WTC11 (cell line): ENCODE data around the gene SLC44A1. TPM values are rescaled to one million over a fixed set of nuclear protein-coding genes. Genes with fewer than 3 reads are reported as not detected.
A peak's percentile ranks its signal among the peaks of the same experiment; 100 is the strongest.

Source experiments
- ATAC-seq: fragments of 200-7000 bp; cut with Tn5 transposase; 2 replicates; pipeline ENCODE4 v1.10.0; 2021; ENCODE audit warnings: mild to moderate bottlenecking, moderate library complexity
- CTCF ChIA-PET: fragments of 300-600 bp; sonication (Branson Sonifier 250); formaldehyde crosslinking; loops from one replicate; lab custom pipeline; 2021; ENCODE audit warnings: antibody characterized with exemption; lab: Charles Lee
- POLR2A ChIA-PET: fragments of 350-600 bp; sonication (Branson Sonifier 250); formaldehyde crosslinking; loops from one replicate; lab custom pipeline; 2021; ENCODE audit warnings: antibody characterized with exemption; lab: Charles Lee
- DNase-seq: peaks from one replicate; pipeline ENCODE4 v3.0.0; 2021; ENCODE audit warnings: low spot score
- H3K27ac Mint-ChIP-seq: 2 replicates; pipeline ENCODE4 v1.8.0; 2021; ENCODE audit warnings: mixed read lengths
- H3K27me3 Mint-ChIP-seq: 2 replicates; pipeline ENCODE4 v1.8.0; 2021; ENCODE audit warnings: low read depth, mild to moderate bottlenecking, moderate library complexity, mixed read lengths
- H3K36me3 Mint-ChIP-seq: 2 replicates; pipeline ENCODE4 v1.8.0; 2021; ENCODE audit warnings: mixed read lengths
- H3K4me1 Mint-ChIP-seq: 2 replicates; pipeline ENCODE4 v1.8.0; 2022; ENCODE audit warnings: mixed read lengths
- H3K4me3 Mint-ChIP-seq: 2 replicates; pipeline ENCODE4 v1.8.0; 2021; ENCODE audit warnings: mild to moderate bottlenecking, moderate library complexity, mixed read lengths
- H3K9me3 Mint-ChIP-seq: 2 replicates; pipeline ENCODE4 v1.8.0; 2021; ENCODE audit warnings: mixed read lengths
- E2F1 ChIP-seq: sonication (generic); formaldehyde crosslinking; IDR thresholded peaks from 2 replicates; pipeline ENCODE4 v1.8.0; 2022; ENCODE audit warnings: mild to moderate bottlenecking, missing genetic modification reagents
- ESRRA ChIP-seq: sonication (generic); formaldehyde crosslinking; IDR thresholded peaks from 2 replicates; pipeline ENCODE4 v1.8.1; 2022; ENCODE audit warnings: mild to moderate bottlenecking, missing genetic modification reagents, borderline replicate concordance
- FOXP4 ChIP-seq: sonication (generic); formaldehyde crosslinking; IDR thresholded peaks from 2 replicates; pipeline ENCODE4 v1.8.0; 2022; ENCODE audit warnings: mild to moderate bottlenecking, missing genetic modification reagents
- IRF1 ChIP-seq: sonication (generic); formaldehyde crosslinking; IDR thresholded peaks from 2 replicates; pipeline ENCODE4 v1.8.0; 2023; ENCODE audit warnings: missing genetic modification reagents
- NFYB ChIP-seq: sonication (generic); formaldehyde crosslinking; conservative IDR thresholded peaks from 2 replicates; pipeline ENCODE4 v1.8.0; 2022; ENCODE audit warnings: low read depth, missing genetic modification reagents
- PRDM15 ChIP-seq: sonication (generic); formaldehyde crosslinking; IDR thresholded peaks from 2 replicates; pipeline ENCODE4 v1.8.0; 2022; ENCODE audit warnings: missing genetic modification reagents
- RORB ChIP-seq: fragments of 250-450 bp; sonication (Bioruptor Pico); IDR thresholded peaks from 2 replicates; pipeline ENCODE4 v1.9.0; 2021; ENCODE audit warnings: mild to moderate bottlenecking
- SP1 ChIP-seq: sonication (generic); formaldehyde crosslinking; conservative IDR thresholded peaks from 2 replicates; pipeline ENCODE4 v1.8.1; 2022; ENCODE audit warnings: missing genetic modification reagents
- TCF7 ChIP-seq: sonication (generic); formaldehyde crosslinking; IDR thresholded peaks from 2 replicates; pipeline ENCODE4 v1.8.0; 2022; ENCODE audit warnings: mild to moderate bottlenecking, low read depth, missing genetic modification reagents, moderate library complexity
- TEAD1 ChIP-seq: sonication (generic); formaldehyde crosslinking; IDR thresholded peaks from 2 replicates; pipeline ENCODE4 v1.8.0; 2022; ENCODE audit warnings: mild to moderate bottlenecking, missing genetic modification reagents
- TP53 ChIP-seq: sonication (generic); formaldehyde crosslinking; IDR thresholded peaks from 2 replicates; pipeline ENCODE4 v1.8.1; 2023; ENCODE audit warnings: mild to moderate bottlenecking, missing genetic modification reagents
- USF1 ChIP-seq: sonication (generic); formaldehyde crosslinking; IDR thresholded peaks from 2 replicates; pipeline ENCODE4 v1.8.0; 2022; ENCODE audit warnings: mild to moderate bottlenecking, missing genetic modification reagents
- USF2 ChIP-seq: sonication (generic); formaldehyde crosslinking; IDR thresholded peaks from 2 replicates; pipeline ENCODE4 v1.8.1; 2023; ENCODE audit warnings: mild to moderate bottlenecking, missing genetic modification reagents, moderate library complexity
- ZNF219 ChIP-seq: sonication (generic); formaldehyde crosslinking; IDR thresholded peaks from 2 replicates; pipeline ENCODE4 v1.8.0; 2023; ENCODE audit warnings: missing genetic modification reagents, mild to moderate bottlenecking, borderline replicate concordance
- ZNF416 ChIP-seq: fragments of 250-450 bp; sonication (Bioruptor Pico); IDR thresholded peaks from 2 replicates; pipeline ENCODE4 v1.9.0; 2021; ENCODE audit warnings: mild to moderate bottlenecking, inconsistent platforms
- total RNA-seq: library from RNA; stranded (reverse); gene quantifications from 3 replicates; pipeline ENCODE4 v1.2.3, GENCODE V29; 2021
- TF ChIP-seq, protein P1 (sequence below): sonication (generic); formaldehyde crosslinking; IDR thresholded peaks from 2 replicates; pipeline ENCODE4 v1.8.1; 2022; ENCODE audit warnings: missing genetic modification reagents, borderline replicate concordance
- TF ChIP-seq, protein P2 (sequence below): fragments of 250-450 bp; sonication (Bioruptor Pico); IDR thresholded peaks from 2 replicates; pipeline ENCODE4 v1.9.0; 2021; ENCODE audit warnings: mild to moderate bottlenecking
- TF ChIP-seq, protein P3 (sequence below): sonication (generic); formaldehyde crosslinking; IDR thresholded peaks from 2 replicates; pipeline ENCODE4 v1.8.1; 2023; ENCODE audit warnings: mild to moderate bottlenecking, missing genetic modification reagents, moderate library complexity
- TF ChIP-seq, protein P4 (sequence below): sonication (generic); formaldehyde crosslinking; IDR thresholded peaks from 2 replicates; pipeline ENCODE4 v1.8.1; 2022; ENCODE audit warnings: low read depth, missing genetic modification reagents, borderline replicate concordance

SLC44A1 gene
- total RNA-seq, 1 experiment from 2014 or later: 48.9 TPM

DNA sequence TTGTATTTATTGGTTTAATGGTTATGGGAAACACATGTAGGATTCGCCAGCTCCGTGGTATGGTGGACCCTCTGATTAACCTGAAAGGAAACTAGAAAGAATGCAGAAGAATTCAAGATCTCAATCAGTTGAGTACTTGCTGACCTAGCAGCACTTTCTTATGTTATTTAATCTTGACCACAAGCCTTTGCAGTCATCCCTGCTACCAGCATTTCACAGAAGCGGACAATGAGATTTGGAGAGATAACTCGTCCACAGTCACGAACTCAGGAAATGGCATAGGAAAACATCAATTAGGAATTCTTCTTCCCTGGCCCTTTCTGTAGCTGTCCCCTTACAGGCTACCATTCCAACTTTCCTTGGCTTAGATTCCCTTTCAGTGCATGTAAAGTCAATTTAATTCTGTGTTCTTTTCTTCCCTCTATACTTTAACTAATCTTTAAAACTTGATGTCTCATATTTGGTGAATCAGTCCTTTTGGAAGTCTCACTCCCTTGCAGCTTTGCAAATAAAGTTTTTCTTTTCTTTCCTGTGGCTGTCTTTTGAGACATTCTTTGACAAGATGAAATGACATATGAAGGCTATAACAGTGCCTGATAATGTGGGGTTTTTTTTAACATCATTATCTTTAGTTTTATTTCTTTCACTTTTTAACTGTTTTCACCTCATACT, 1.3 kb upstream of the SLC44A1 start:
- H3K36me3 Mint-ChIP-seq: no peaks in the 10 kb centered on the region
- no peak for DNase-seq
- H3K4me3 Mint-ChIP-seq: peak overlapping the region; percentile 63
- H3K9me3 Mint-ChIP-seq: no peaks in the 10 kb centered on the region
- ATAC-seq: no peak
- peak overlapping the region; percentile 89 for H3K27ac Mint-ChIP-seq
- POLR2A ChIA-PET: interaction anchor here (2.4 to 3.7 kb wide), 3 partner anchors 250 to 316 kb away, joined by 12 to 25 read pairs (median 22); partner anchors contain the start of gene ABCA1
- no peak for TF ChIP-seq E2F1 (CRISPR knock-in tag)
- no peak for TF ChIP-seq FOXP4 (CRISPR knock-in tag)
- no peak for TF ChIP-seq ZNF416 (CRISPR knock-in tag)
- TF ChIP-seq USF1 (CRISPR knock-in tag): no peak
- TF ChIP-seq PRDM15: no peak
- TF ChIP-seq TCF7 (CRISPR knock-in tag): no peak
- TF ChIP-seq USF2: no peak
- no peak for TF ChIP-seq TEAD1 (CRISPR knock-in tag)
- no peak for TF ChIP-seq ESRRA (CRISPR knock-in tag)
- TF ChIP-seq, all 79 proteins: peak for 0
- H3K27me3 Mint-ChIP-seq: no peaks in the 10 kb centered on the region
- H3K4me1 Mint-ChIP-seq: peaks cover 63% of the 10 kb centered on the region
- CTCF ChIA-PET: interaction anchor here (0.7 kb wide), 1 partner anchor 11 kb away, joined by 3 read pairs; no protein-coding TSS in a partner anchor

DNA sequence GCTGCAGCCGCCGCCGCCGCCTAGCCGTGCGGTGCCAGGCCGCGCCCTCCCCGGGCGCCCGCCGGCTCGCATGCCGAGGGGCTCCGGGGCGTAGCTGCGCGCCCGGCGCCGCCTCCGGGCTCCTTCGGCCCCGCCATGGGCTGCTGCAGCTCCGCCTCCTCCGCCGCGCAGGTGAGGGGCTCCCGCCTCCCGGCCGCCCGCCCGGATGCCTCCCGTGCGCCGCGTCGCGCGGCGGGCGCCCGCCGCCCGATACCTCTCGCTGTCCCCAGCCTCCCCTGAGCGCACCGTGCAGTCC, 230 bp downstream of the SLC44A1 start:
- Mint-ChIP-seq H3K27me3 (no peaks in the 10 kb centered on the region), H3K4me3 (peak overlapping the region; percentile 85), H3K9me3 (no peaks in the 10 kb centered on the region), H3K27ac (peak overlapping the region; percentile 95; the same call in 1 of the 2 replicates), H3K36me3 (no peaks in the 10 kb centered on the region), H3K4me1 (peaks cover 73% of the 10 kb centered on the region)
- ATAC-seq (peak; percentile 45), DNase-seq (no peak)
- CTCF ChIA-PET: interaction anchor here (0.6 to 2.6 kb wide), 25 partner anchors 16 to 437 kb away, joined by 3 to 23 read pairs (median 3); no protein-coding TSS in a partner anchor
- POLR2A ChIA-PET: interaction anchor here (0.7 to 3.7 kb wide), 23 partner anchors 10 to 381 kb away, joined by 3 to 25 read pairs (median 4); partner anchors contain the start of genes ABCA1 and FSD1L
- TF ChIP-seq SP1 (CRISPR knock-in tag) (no peak; the same call in 1 of the 2 replicates), NFYB (no peak), IRF1 (CRISPR knock-in tag) (no peak), TP53 (no peak), RORB (no peak), ZNF219 (CRISPR knock-in tag) (no peak)
- TF ChIP-seq, protein P1, sequence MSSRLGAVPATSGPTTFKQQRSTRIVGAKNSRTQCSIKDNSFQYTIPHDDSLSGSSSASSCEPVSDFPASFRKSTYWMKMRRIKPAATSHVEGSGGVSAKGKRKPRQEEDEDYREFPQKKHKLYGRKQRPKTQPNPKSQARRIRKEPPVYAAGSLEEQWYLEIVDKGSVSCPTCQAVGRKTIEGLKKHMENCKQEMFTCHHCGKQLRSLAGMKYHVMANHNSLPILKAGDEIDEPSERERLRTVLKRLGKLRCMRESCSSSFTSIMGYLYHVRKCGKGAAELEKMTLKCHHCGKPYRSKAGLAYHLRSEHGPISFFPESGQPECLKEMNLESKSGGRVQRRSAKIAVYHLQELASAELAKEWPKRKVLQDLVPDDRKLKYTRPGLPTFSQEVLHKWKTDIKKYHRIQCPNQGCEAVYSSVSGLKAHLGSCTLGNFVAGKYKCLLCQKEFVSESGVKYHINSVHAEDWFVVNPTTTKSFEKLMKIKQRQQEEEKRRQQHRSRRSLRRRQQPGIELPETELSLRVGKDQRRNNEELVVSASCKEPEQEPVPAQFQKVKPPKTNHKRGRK: no peak
- TF ChIP-seq, protein P2, sequence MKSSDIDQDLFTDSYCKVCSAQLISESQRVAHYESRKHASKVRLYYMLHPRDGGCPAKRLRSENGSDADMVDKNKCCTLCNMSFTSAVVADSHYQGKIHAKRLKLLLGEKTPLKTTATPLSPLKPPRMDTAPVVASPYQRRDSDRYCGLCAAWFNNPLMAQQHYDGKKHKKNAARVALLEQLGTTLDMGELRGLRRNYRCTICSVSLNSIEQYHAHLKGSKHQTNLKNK (CRISPR knock-in tag): no peak
- TF ChIP-seq, protein P3, sequence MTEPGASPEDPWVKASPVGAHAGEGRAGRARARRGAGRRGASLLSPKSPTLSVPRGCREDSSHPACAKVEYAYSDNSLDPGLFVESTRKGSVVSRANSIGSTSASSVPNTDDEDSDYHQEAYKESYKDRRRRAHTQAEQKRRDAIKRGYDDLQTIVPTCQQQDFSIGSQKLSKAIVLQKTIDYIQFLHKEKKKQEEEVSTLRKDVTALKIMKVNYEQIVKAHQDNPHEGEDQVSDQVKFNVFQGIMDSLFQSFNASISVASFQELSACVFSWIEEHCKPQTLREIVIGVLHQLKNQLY (CRISPR knock-in tag): no peak
- TF ChIP-seq, protein P4, sequence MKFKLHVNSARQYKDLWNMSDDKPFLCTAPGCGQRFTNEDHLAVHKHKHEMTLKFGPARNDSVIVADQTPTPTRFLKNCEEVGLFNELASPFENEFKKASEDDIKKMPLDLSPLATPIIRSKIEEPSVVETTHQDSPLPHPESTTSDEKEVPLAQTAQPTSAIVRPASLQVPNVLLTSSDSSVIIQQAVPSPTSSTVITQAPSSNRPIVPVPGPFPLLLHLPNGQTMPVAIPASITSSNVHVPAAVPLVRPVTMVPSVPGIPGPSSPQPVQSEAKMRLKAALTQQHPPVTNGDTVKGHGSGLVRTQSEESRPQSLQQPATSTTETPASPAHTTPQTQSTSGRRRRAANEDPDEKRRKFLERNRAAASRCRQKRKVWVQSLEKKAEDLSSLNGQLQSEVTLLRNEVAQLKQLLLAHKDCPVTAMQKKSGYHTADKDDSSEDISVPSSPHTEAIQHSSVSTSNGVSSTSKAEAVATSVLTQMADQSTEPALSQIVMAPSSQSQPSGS (CRISPR knock-in tag): no peak
